CD4-positive, alpha-beta T cell treated with Interleukin-15 for 1 hour (primary cell): ENCODE results near the gene RNF166.

Experiments used
- DNase-seq: peaks from one replicate; pipeline ENCODE4 v3.0.0-alpha.2; 2020

Gene RNF166, protein sequence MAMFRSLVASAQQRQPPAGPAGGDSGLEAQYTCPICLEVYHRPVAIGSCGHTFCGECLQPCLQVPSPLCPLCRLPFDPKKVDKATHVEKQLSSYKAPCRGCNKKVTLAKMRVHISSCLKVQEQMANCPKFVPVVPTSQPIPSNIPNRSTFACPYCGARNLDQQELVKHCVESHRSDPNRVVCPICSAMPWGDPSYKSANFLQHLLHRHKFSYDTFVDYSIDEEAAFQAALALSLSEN

DNA sequence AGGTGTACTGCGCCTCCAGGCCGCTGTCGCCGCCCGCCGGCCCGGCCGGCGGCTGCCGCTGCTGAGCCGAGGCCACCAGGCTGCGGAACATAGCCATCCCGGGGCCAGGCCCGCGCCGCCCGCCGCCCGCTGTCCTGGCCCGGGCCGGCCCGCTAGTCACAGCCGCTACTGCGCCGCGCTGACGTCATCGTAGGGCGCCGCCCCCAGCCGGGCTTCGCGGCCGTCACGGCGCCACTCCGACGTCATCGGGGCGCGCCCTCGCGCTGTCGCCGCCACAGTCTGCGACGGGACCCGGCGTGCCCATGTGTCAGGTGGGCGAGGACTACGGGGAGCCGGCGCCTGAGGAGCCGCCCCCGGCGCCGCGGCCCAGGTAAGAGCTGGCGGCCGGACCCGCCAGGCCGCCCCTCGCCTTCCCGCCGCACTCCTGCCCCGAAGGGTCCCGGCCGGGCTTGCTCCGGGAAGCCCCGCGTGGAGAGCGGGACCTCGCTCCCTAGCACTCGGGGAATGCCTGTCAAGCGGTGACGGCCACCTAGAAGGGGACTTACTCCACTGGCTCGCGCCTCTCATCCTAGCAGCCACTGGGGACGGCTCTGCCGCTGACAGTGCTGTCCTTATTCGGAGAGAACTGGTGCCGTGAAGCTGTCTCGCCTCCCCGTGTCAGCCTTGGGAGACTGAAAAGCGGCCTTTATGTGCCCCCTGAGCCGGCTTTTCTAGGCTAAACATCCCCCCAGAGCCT, at the start of gene RNF166, which contains the start of gene CTU2:
Gene RNF166 (minus strand): TSS at position 180 of the 736 bp plus-strand sequence. CDS start 83 bp downstream, at position 97.
Gene CTU2 (plus strand): TSS at position 275 of the 736 bp plus-strand sequence. CDS start 28 bp downstream, at position 303.
- DNase-seq, result peak; percentile 89

DNA sequence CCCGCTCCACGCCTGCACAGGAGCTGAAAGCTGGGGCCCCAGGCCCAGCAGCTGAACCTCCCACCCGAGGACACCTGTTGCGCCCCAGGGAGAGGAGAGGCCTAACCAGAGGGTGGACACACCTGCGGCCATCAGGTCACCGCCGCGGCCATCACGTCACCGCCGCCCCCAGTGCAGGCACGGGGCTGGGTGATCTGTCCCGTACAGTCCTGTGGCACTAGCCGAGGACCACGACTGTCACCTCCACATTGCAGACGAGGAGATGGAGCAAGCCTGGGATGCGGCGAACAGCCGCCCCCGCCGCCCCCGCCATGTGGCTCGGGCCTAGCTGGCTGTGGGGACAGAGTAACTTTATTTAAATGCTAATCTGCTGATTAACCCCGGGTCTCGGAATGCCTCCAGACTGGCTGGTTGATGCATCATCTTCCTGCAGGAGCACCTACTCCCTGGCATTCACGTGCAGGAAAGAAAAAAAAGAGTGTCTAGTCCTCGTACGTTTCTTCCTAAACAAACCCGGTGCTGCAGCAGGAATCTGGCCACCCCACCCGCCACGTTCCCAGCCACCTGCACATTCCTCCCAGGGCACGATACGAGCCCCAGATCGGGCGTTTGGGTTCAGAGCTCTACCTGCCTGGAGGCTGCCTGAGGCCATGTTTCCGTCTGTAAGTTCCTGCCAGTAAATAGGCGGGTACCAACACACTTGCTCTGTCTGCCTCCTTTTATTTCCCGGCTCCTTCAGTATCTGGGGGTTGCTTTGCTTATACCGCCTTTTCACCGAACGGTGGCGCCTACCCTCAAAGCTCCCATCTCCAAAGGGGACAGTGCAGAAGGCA, 48.9 kb upstream of the RNF166 start:
- no peak for DNase-seq

DNA sequence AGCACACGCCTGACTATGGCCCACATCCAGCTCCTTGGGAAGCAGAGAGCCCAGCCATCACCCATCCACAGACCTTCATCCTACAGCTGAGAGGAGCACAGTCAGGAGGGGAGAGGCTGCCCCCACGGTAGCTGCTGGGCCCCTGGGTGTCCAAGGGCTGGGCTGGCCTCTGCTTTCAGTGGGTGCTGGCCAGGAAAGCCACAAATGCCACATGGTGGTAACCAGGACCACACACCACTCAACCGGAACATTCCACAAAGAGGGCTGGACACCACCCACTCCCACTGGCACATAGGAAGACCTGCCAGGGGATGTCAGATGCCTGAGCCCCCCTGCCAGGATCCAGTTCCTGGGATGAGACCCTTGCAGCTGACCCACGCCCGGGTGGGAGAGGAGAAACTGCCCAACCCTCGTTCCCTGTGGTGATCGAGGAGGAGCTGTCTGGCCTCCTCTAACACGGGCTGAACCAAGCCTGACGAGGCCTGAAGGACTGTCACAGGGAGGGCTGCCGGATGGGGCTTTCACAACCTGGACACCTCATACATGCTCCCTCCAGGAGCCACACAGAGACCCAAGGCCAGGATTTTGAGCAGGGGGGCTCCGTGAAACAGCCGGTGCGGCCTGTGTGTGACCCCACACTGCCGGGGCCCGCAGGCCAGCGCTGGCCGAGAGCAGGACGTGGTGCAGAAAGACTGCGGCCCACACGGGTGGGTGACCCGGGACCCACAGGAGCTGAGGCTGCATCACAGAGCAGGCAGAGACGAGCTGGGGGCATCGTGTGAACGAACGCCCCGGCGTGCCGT, 48.1 kb upstream of the RNF166 start:
- no peak for DNase-seq

DNA sequence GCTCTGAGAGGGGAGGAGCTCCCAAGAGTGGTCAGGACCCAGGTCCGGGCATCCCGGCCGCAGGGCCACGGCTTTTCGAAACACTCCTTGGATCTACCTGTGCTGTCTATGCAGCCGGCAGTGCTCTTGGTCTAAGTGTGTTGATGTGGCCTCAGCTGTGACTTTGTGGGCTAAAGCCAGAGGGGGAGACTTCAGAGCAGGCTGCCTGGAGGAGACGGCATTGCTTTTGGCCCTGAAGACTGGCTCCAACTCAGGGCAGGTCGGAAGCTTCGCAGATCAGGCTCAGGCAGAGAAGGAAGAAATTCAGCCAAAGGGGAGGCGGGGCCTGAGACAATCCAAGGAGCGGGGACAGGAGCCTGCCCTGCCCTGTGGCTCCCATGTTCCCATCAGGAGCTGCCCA, 47.4 kb upstream of the RNF166 start:
- no peak for DNase-seq

DNA sequence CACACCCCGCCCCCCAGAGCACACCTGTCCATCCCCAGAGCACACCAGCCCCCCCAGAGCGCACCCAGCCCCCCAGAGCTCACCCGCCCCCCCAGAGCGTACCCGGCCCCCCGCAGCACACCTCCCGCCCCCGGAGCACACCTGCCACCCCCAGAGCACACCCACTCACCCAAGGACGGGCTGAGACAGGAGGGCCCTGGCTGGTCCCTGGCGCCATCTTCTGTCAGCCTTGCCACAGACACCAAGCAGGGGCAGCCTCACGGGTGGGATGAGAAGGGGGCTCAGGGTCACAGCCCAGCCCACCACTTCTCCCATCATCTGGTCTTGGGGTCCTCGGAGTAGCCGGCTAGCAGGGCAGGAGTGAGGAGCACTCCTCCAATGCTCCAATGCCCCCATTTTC, 47.0 kb upstream of the RNF166 start:
- no peak for DNase-seq

DNA sequence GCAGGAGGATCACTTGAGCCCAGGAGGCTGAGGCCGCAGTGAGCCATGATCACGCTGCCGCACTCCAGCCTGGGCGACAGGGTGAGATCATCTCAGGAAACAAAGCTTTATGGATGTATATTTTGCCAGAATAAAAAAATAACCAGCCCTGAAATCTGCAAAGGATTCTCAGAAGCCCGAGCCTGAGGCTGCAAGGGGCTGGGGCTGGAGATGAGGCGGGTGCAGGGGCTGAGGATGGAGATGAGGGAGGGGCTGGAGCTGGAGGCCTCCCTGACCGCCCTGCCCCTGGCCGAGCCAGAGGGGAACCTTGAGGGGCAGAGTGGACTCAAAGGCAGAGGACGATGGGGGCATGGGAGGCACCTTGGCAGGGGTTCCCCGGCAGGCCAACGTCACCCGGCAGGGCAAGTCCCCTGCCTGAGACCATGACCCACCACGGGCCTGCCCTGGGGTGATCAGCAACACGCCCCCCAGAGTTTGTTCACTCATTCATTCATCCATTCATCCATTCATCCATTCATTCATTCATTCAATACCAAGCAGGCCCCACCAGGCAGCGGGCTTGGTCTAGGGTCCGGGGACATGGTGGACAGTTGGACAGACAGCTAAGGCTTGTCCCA, 46.3 kb upstream of the RNF166 start:
- no peak for DNase-seq

DNA sequence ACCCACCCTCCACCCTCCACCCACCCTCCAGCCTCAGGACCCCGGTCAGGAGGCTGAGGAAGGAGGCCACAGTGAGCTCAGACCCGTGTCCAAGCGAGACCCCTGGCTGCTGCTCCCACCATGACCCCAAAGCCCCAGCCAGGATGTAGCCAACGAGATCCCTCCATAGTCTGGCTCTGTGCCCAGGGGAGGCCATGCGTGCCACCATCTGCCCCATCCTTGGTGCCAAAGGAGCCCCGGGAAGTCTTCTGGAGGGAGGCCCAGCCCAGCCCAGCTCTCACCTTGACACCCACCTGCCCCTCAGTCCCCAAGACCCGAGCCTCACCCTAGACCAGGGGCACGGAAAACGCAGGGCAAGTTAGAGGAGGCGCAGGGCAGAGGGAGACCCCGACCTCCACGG, 44.6 kb upstream of the RNF166 start:
- no peak for DNase-seq

DNA sequence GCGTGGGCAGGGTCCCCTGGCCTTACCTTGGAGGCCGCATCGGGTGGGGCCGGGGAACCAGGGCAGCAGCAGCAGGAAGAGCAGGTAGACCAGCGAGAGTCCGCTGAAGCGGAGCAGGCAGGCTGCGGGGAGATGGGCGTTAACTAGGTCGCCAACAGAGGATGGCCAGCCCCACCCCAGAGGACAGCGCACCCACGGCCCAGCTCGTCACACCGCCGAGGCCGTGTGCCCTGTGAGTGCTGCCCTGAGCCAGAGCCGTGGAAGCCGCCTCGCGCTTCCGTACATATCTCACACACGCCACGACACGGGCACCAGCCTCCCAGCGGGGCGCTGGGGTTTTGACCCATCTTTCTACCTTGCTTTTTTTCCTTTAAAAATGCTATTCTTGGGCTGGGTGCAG, 43.1 kb upstream of the RNF166 start:
- DNase-seq, result no peak

DNA sequence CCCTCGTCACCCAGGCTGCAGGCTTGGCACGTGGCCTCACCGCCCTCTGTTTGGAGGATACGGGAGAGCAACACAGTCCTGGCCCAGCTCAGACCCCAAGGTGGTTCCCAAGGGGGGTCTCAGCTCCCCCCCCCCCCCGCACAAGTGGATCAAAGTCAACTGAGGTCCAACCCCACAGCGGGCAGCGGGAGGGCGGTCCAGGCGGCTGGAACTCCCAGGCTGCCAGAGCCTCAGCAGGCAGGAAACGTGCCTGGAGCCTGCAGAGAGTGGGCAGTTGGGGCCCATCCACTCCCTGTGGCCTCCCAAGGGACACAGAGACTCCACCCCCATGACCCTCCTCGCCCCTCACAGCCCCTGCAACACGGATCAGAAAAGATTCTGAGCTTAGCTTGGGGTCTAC, 42.2 kb upstream of the RNF166 start:
- no peak for DNase-seq

DNA sequence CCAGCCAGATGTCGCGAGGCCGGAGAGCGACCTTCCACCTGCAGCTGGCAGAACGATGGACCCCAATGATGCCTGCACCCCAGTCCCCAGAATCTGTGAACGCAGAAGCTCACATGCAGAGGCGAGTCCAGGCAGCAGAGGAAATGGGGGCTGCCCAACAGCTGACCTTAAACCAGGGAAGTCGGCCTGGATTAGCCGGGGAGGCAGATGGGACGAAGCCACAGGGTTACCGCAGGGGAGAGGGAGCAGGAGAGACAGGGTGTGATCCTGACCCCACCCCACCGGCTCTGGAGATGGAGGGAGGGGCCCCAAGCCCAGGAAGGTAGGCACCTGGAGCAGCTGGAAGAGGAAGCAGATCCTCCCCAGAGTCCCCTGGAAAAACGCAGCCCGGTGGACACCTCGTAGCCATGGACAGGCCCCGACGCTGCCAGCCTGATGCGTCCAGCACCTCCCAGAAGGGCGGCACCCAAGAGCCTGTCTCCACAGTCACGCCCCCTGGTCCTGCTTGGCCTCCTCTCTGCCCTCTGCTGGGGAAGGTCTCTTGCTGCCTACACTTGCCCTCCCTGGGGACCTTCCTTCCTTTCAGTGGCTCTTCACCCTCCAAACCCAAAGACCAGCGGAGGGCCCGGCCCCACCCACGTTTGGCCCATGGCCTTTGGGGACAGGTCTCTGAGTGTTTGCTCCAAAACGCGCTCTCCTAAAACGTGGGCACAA, 41.5 kb upstream of the RNF166 start:
- peak; percentile 39 for DNase-seq

DNA sequence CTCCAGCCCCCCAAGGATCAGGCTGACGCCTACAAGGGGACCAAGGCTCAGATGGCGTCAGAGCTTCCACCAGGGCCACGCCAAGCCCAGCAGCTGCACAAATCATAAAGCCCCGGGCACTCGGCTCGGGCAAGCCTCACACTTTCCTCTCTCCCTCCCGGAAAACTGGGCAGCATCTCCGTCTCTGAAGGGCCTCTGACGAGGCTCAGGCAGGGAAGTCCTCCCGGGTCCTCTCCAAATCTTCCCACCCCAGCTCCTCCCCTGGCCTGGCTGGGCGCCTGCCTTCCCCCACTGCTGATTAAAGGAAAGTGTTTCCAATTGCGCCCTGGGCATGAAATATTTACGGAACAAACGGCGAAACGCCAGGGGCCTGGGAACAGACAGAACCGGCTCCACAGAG, 40.3 kb upstream of the RNF166 start:
- DNase-seq, result no peak

DNA sequence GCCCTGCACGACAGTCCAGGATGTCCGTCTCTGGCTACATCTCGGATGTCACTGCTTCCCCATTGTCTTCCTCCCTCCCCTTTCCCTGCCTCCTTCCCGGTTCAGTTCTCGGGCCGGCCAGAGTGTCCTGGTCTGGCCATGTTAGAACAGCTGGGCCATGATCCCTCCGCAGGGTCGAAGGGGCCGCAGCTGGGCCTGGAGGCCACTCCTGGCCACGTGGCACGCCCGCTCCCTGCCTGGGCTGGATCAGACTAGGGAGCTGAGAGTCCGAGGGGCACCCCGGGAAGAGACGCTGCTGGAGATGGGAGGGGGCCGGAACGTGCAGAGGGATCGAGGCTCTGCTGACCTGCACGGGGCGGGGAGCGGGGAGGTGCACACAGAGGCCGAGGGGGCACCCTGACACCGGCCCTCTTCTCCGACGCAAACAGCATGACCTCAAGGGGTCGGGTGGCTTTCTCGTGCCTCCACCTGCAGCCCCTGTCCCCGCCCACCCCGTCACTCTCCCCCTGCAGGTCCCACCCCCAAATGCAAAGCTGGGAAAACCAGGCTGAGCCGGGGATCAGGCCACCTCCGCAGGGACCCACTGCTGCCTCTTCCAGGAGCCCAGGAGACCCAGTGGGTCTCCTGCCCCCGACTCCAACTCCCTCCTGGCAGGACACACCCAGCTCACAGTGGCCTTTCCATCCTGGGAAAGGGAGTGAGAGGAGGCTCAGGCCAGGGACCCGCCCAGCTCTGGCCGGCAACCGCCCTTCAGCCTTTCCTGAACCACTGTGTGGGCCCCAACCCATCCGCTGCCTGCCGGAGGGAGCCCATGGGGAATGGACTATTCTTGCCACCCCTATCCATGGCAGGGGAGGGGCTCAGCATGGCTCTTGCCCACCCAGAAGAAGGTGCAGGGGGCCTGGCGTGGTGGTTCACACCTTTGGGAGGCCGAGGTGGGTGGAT, 38.6 kb upstream of the RNF166 start:
- DNase-seq, result no peak

DNA sequence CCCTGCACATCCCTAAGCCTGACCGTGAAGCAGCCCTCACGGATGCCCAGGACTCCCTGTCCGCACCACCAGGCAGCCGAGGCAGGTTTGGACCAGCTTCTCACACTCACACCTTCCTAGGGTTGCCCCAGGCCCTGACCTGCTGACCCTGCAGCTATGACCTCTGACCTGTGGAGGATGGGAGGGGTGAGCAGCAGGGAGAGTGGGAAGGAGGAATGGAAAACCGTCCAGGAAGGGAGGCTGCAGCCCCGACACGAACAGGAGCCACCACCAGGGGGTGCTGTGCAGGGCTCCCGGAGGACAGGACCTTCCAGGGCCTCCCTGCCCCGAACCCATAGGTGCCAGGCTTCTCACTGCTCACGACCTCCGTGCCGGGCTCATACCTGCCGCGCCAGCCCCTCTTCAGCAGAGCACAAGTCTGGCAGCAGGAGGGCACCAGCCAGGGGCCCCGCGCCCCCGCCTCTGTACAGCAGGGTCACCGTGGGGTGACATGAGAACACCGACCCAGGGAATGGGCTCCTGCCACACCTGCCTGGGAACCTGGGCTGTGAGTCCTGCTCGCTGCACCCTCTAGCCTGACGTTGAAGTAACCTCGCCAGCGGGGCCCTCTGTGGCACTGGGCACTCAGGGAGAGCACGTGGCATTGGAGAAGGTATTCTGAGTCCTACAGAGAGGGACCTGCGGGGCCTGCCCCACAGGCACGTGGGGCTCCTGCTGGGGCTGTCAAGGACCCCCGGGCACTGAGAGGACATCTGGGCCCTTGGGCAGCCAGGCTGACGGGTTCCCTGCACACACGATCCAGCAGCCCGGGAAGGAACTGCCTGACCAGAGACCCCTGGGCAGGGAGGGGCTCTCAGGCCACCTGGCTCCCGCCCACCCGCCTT, 37.7 kb upstream of the RNF166 start:
- DNase-seq, result peak; percentile 63

DNA sequence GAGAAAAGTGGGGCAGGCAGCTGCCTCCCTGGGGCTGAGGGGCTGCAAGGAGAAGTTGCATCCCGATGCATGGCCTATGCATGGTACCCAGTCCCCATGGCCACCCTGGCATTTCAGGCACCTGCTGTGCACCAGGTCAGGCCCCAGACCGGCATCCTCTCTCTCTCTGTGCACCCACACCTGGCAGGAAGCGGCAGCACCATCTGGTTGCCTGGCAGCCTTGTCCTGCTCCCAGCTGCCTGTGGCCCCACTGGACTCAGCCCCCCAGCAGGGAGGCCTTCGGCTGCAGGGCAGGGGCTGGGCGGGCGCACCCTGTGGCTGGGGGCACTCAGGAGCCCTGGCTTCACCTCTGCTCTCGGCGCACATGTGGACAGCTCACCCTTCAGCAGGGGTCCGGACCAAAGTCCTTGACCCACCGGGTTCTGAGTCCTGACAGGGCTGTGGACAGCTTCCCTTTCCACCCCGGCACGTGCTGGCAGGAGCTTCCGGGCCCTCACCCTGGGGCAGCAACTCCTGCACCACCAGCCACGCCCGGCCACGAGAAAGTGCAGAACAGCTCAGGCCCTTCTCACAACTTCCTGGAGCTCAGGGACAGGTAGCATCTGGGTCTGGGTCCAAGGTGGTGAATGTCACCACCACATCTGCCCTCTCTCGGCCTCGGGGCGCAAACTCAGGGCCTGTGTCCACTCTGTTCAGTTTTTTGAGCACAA, 36.8 kb upstream of the RNF166 start:
- no peak for DNase-seq

DNA sequence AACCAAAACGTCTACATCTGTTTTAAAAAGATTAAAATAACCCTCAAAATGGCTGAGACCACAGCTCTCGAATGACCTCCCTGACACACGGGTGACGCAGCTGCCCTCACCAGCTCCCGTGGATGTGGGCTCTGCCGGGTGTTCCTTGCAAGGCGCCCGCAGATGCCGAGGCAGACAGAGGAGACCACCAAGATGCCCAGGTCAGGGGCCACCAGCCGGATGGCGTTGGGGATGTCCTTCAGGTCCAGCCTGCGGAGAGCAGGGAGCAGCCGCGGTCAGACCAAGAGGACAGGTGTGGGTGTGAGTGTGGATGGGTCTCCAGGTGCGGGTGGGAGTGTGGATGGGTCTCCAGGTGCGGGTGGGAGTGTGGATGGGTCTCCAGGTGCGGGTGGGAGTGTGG, 35.2 kb upstream of the RNF166 start:
- no peak for DNase-seq

DNA sequence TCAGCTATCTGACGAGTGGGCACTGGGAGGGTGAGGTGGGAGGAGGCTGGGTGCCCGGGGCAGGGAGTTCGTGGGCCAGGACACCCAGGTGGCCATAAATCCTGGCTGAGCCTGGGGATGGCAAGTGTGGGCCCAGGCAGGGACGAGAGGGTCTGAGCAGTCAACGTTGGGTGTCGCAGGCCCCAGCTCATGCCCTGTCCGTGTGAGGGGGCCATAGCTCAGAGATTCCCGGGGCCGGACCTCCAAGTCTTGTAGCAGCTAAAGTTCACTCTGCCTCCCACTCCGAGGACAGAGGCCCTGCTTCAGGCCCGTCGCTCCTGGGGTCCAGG, 34.5 kb upstream of the RNF166 start:
- no peak for DNase-seq

DNA sequence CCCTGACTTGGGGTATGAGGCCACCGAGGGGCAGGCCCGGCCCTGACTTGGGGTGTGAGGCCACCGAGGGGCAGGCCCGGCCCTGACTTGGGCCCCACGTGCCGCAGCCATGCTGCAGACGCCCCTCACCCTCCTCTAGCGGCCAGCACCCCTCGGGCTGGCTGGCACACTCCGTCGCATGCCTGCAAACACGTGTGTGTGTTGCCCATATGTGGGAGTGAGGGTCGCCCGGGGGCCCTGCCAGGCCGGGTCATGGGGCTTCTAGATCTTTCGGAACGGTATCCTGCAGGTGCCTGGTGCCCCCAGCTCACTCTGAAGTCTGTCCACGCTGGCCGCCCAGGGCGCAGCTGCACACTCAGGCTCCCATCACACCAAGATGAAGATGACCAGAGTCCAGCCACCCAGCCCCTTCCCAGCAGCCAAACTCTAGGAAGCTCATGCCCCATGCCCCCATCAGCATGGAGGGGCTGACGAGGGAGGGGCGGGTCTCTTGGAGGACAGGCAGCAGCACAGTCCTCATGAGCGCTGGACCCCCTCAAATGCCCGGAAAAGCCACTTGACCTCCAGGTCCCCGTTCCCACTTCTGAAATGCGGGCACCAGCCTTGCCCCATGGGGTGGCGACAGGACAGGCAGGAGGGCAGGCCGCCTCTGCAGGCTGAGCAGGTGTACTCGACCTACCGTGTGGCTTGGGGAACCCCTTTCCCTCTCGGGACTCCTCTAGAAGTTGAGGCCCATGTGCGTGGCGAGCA, 33.9 kb upstream of the RNF166 start:
- DNase-seq, result no peak
